ENCODE results near the gene RAPGEF6.
"Not testable (repeated sequence)": the region's sequence is repeated elsewhere in the genome, so short reads cannot be mapped to it uniquely, and the experiment has no call there.

The RAPGEF6 gene

GRCh38 chr5:131634996-131635683 is at the start of gene RAPGEF6:
Gene RAPGEF6 (minus strand): TSS chr5:131635229. CDS start chr5:131635030, 199 bp downstream.
- peak; percentile 80 for FAIRE-seq

GRCh38 chr5:131684595-131684994 is 49.6 kb upstream of the RAPGEF6 start:
- no peak for FAIRE-seq

- no peak for FAIRE-seq
Measured at GRCh38 chr5:131684051-131684450, 49.0 kb upstream of the RAPGEF6 start.

- FAIRE-seq, result no peak
Measured at GRCh38 chr5:131682826-131683225, 47.8 kb upstream of the RAPGEF6 start.

- FAIRE-seq, result no peak
Measured at GRCh38 chr5:131682175-131682574, 47.1 kb upstream of the RAPGEF6 start.

GRCh38 chr5:131679911-131680310 is 44.9 kb upstream of the RAPGEF6 start:
- no peak for FAIRE-seq

GRCh38 chr5:131678273-131678672 is 43.2 kb upstream of the RAPGEF6 start:
- not testable (repeated sequence) for FAIRE-seq

GRCh38 chr5:131677115-131677514 is 42.1 kb upstream of the RAPGEF6 start:
- FAIRE-seq, result no peak

- no peak for FAIRE-seq
Measured at GRCh38 chr5:131672776-131673175, 37.7 kb upstream of the RAPGEF6 start.

- FAIRE-seq, result no peak
Measured at GRCh38 chr5:131671994-131672655, 37.1 kb upstream of the RAPGEF6 start.

- no peak for FAIRE-seq
Measured at GRCh38 chr5:131671409-131671808, 36.4 kb upstream of the RAPGEF6 start.

GRCh38 chr5:131664929-131665328 is 29.9 kb upstream of the RAPGEF6 start:
- FAIRE-seq, result peak; percentile 5

- FAIRE-seq, result no peak
Measured at GRCh38 chr5:131661933-131662332, 26.9 kb upstream of the RAPGEF6 start.

GRCh38 chr5:131659841-131660240 is 24.8 kb upstream of the RAPGEF6 start:
- FAIRE-seq, result no peak

- FAIRE-seq, result no peak
Measured at GRCh38 chr5:131659290-131659689, 24.3 kb upstream of the RAPGEF6 start.

GRCh38 chr5:131654776-131655175 is 19.7 kb upstream of the RAPGEF6 start:
- no peak for FAIRE-seq

GRCh38 chr5:131654309-131654708 is 19.3 kb upstream of the RAPGEF6 start:
- no peak for FAIRE-seq

GRCh38 chr5:131649161-131649560 is 14.1 kb upstream of the RAPGEF6 start:
- FAIRE-seq, result peak; percentile 24

GRCh38 chr5:131647048-131647769 is 12.2 kb upstream of the RAPGEF6 start:
- no peak for FAIRE-seq

GRCh38 chr5:131644822-131645221 is 9.8 kb upstream of the RAPGEF6 start:
- no peak for FAIRE-seq

GRCh38 chr5:131644370-131644769 is 9.3 kb upstream of the RAPGEF6 start:
- no peak for FAIRE-seq

- no peak for FAIRE-seq
Measured at GRCh38 chr5:131641494-131641893, 6.5 kb upstream of the RAPGEF6 start.

- FAIRE-seq, result no peak
Measured at GRCh38 chr5:131640043-131640856, 5.2 kb upstream of the RAPGEF6 start.
